IMR-90 (cell line): ENCODE measurements around the gene GRIK1. TPM values are rescaled to one million over a fixed set of nuclear protein-coding genes. Genes with fewer than 3 reads are reported as not detected.

Source experiments
- ATAC-seq: fragments of 200-7000 bp; cut with Tn5 transposase; 2 replicates; pipeline ENCODE4 v1.9.1; 2020; ENCODE audit warnings: low read depth, mild to moderate bottlenecking, moderate library complexity
- BruUV-seq: library from RNA; stranded (reverse); fragments of 400-500 nt; replicated peaks from 2 replicates; lab custom pipeline; 2021; lab: Mats Ljungman, UMichigan
- CTCF ChIA-PET: fragments of 300-600 bp; formaldehyde crosslinking; extraction: SDS; loops from one replicate; lab custom pipeline; 2021; ENCODE audit warnings: antibody characterized with exemption; lab: Yijun Ruan, JAX
- POLR2A ChIA-PET: fragments of 300-600 bp; sonication (Branson Sonifier 250); formaldehyde crosslinking; loops from one replicate; lab custom pipeline; 2022; ENCODE audit warnings: antibody characterized with exemption; ENCODE audit not compliant: unreplicated experiment; lab: Charles Lee
- DNase-seq: peaks from one replicate; pipeline ENCODE4 v3.0.0; 2013
- H2AFZ ChIP-seq: replicated peaks from 2 replicates; pipeline ENCODE3; 2013; ENCODE audit warnings: low read length, mild to moderate bottlenecking; ENCODE audit not compliant: poor library complexity
- H2AK5ac ChIP-seq: 2 replicates; pipeline ENCODE4 v1.6.1; 2013; ENCODE audit warnings: low read depth, low read length, inconsistent platforms
- H2AK9ac ChIP-seq: replicated peaks from 2 replicates; pipeline ENCODE3; 2013; ENCODE audit warnings: mild to moderate bottlenecking, low read depth, low read length, moderate library complexity; ENCODE audit not compliant: poor library complexity
- H2BK120ac ChIP-seq: 2 replicates; pipeline ENCODE4 v1.6.1; 2013; ENCODE audit warnings: low read depth, low read length, inconsistent platforms
- H2BK15ac ChIP-seq: 3 replicates; pipeline ENCODE4 v1.6.1; 2013; ENCODE audit warnings: low read depth, low read length, inconsistent platforms
- H2BK20ac ChIP-seq: 2 replicates; pipeline ENCODE4 v1.6.1; 2013; ENCODE audit warnings: low read depth, mild to moderate bottlenecking, inconsistent platforms, low read length, moderate library complexity
- H2BK5ac ChIP-seq: 2 replicates; pipeline ENCODE4 v1.6.1; 2013; ENCODE audit warnings: mild to moderate bottlenecking, low read depth, low read length, inconsistent platforms; ENCODE audit not compliant: poor library complexity, severe bottlenecking
- H3K14ac ChIP-seq: replicated peaks from 2 replicates; pipeline ENCODE4 v1.6.1; 2013; ENCODE audit warnings: low read depth, low read length, inconsistent platforms
- H3K18ac ChIP-seq: 2 replicates; pipeline ENCODE4 v1.6.1; 2013; ENCODE audit warnings: low read depth, low read length, control low read depth
- H3K23ac ChIP-seq: 2 replicates; pipeline ENCODE4 v1.6.1; 2013; ENCODE audit warnings: low read depth, low read length, inconsistent platforms
- H3K27ac ChIP-seq: 2 replicates; pipeline ENCODE4 v1.5.1; 2013; ENCODE audit warnings: mild to moderate bottlenecking, control low read depth, low read length; ENCODE audit not compliant: insufficient read depth
- H3K27me3 ChIP-seq: 2 replicates; pipeline ENCODE4 v1.6.1; 2013; ENCODE audit warnings: low read length; ENCODE audit not compliant: control insufficient read depth, insufficient read depth
- H3K36me3 ChIP-seq: 2 replicates; pipeline ENCODE4 v1.6.1; 2013; ENCODE audit warnings: low read length, mixed read lengths; ENCODE audit not compliant: control insufficient read depth, insufficient read depth
- H3K4ac ChIP-seq: 2 replicates; pipeline ENCODE4 v1.6.1; 2013; ENCODE audit warnings: low read depth, low read length, inconsistent platforms
- H3K4me1 ChIP-seq: 2 replicates; pipeline ENCODE4 v1.6.1; 2013; ENCODE audit warnings: low read length, mixed read lengths; ENCODE audit not compliant: control insufficient read depth, insufficient read depth
- H3K4me2 ChIP-seq: 2 replicates; pipeline ENCODE4 v1.6.1; 2013; ENCODE audit warnings: low read depth, mild to moderate bottlenecking, control low read depth, low read length, moderate library complexity
- H3K4me3 ChIP-seq: 2 replicates; pipeline ENCODE4 v1.5.1; 2013; ENCODE audit warnings: low read depth, mild to moderate bottlenecking, control low read depth, low read length, moderate library complexity; ENCODE audit not compliant: insufficient read depth
- H3K56ac ChIP-seq: 2 replicates; pipeline ENCODE4 v1.6.1; 2013; ENCODE audit warnings: low read length, inconsistent platforms; ENCODE audit not compliant: insufficient read depth; ENCODE audit errors: extremely low read depth
- H3K79me1 ChIP-seq, 2 experiments: 2 replicates each; pipeline ENCODE4 v1.6.1; 2013; ENCODE audit warnings: low read length in 2 of 2, inconsistent platforms in 1 of 2, low read depth in 1 of 2
- H3K9ac ChIP-seq: 2 replicates; pipeline ENCODE4 v1.6.1; 2013; ENCODE audit warnings: low read depth, low read length, control low read depth
- H3K9me1 ChIP-seq: 2 replicates; pipeline ENCODE4 v1.6.1; 2013; ENCODE audit warnings: low read length, inconsistent platforms; ENCODE audit not compliant: insufficient read depth
- H3K9me3 ChIP-seq: 2 replicates; pipeline ENCODE4 v1.6.1; 2013; ENCODE audit warnings: low read length; ENCODE audit not compliant: control insufficient read depth, insufficient read depth
- H4K20me1 ChIP-seq: 2 replicates; pipeline ENCODE4 v1.6.1; 2013; ENCODE audit warnings: low read length, inconsistent platforms; ENCODE audit not compliant: insufficient read depth
- H4K5ac ChIP-seq: 2 replicates; pipeline ENCODE4 v1.6.1; 2013; ENCODE audit warnings: mild to moderate bottlenecking, low read depth, low read length, control low read depth
- H4K8ac ChIP-seq, 2 experiments: 2 replicates each; pipeline ENCODE4 v1.6.1; 2013; ENCODE audit warnings: low read depth in 2 of 2, low read length in 2 of 2, control low read depth in 1 of 2, inconsistent platforms in 1 of 2
- H4K91ac ChIP-seq: 2 replicates; pipeline ENCODE4 v1.6.1; 2013; ENCODE audit warnings: low read depth, low read length, inconsistent platforms; ENCODE audit not compliant: insufficient read depth
- BHLHE40 ChIP-seq: fragments of 150-350 bp; IDR thresholded peaks from 2 replicates; pipeline ENCODE4 v1.6.1; 2016; ENCODE audit warnings: mild to moderate bottlenecking, low read depth, low read length
- CEBPB ChIP-seq: IDR thresholded peaks from 2 replicates; pipeline ENCODE4 v1.6.1; 2012; ENCODE audit warnings: low read depth, low read length, improper control_type of control experiment
- CHD1 ChIP-seq: IDR thresholded peaks from 2 replicates; pipeline ENCODE4 v1.6.1; 2012; ENCODE audit warnings: low read depth, low read length, improper control_type of control experiment
- CTCF ChIP-seq: conservative IDR thresholded peaks from 2 replicates; pipeline ENCODE4 v1.5.1; 2012; ENCODE audit warnings: mild to moderate bottlenecking, low read depth, low read length, improper control_type of control experiment
- ELK1 ChIP-seq: fragments of 150-350 bp; IDR thresholded peaks from 2 replicates; pipeline ENCODE4 v1.6.1; 2016; ENCODE audit warnings: low read depth, mild to moderate bottlenecking, low read length, moderate library complexity, borderline replicate concordance
- FOS ChIP-seq: fragments of 150-350 bp; IDR thresholded peaks from 2 replicates; pipeline ENCODE4 v1.6.1; 2016; ENCODE audit warnings: low read depth, low read length
- MAFK ChIP-seq: IDR thresholded peaks from 2 replicates; pipeline ENCODE4 v1.6.1; 2012; ENCODE audit warnings: low read depth, low read length, improper control_type of control experiment
- MAZ ChIP-seq: IDR thresholded peaks from 2 replicates; pipeline ENCODE4 v1.6.1; 2012; ENCODE audit warnings: low read depth, mild to moderate bottlenecking, low read length, improper control_type of control experiment, moderate library complexity, borderline replicate concordance
- MXI1 ChIP-seq: IDR thresholded peaks from 2 replicates; pipeline ENCODE4 v1.6.1; 2012; ENCODE audit warnings: low read depth, mild to moderate bottlenecking, low read length, moderate library complexity, borderline replicate concordance
- NFE2L2 ChIP-seq: fragments of 150-350 bp; IDR thresholded peaks from 2 replicates; pipeline ENCODE4 v1.6.1; 2016; ENCODE audit warnings: low read depth, mild to moderate bottlenecking, low read length
- POLR2A ChIP-seq: IDR thresholded peaks from 2 replicates; pipeline ENCODE4 v1.6.1; 2012; ENCODE audit warnings: mild to moderate bottlenecking, low read depth, low read length
- RAD21 ChIP-seq: IDR thresholded peaks from 2 replicates; pipeline ENCODE4 v1.6.1; 2012; ENCODE audit warnings: low read length, improper control_type of control experiment
- RCOR1 ChIP-seq: IDR thresholded peaks from 2 replicates; pipeline ENCODE4 v1.6.1; 2012; ENCODE audit warnings: mild to moderate bottlenecking, low read length, improper control_type of control experiment; ENCODE audit not compliant: insufficient replicate concordance
- RFX5 ChIP-seq: IDR thresholded peaks from 2 replicates; pipeline ENCODE4 v1.8.0; 2012; ENCODE audit warnings: low read depth, mild to moderate bottlenecking, low read length, moderate library complexity
- SMC3 ChIP-seq: fragments of 150-350 bp; IDR thresholded peaks from 2 replicates; pipeline ENCODE4 v1.6.1; 2016; ENCODE audit warnings: low read depth, mild to moderate bottlenecking, antibody characterized with exemption, low read length, moderate library complexity
- USF2 ChIP-seq: fragments of 150-350 bp; IDR thresholded peaks from 2 replicates; pipeline ENCODE4 v1.6.1; 2017; ENCODE audit warnings: mild to moderate bottlenecking, antibody characterized with exemption, low read length, low read depth
- WGBS, 2 experiments: methylation state at CpG; one replicate each; pipeline versions ENCODE4 v1.1.5 to v1.1.7; 2013; ENCODE audit warnings: missing lambda C conversion rate in 2 of 2; ENCODE audit not compliant: insufficient read length in 1 of 2; ENCODE audit errors: extremely low coverage in 2 of 2; 5-methylcytosine and 5-hydroxymethylcytosine counted together
- dilution Hi-C: fragments of 300-500 bp; cut with HindIII; formaldehyde crosslinking; loops from one replicate; pipeline ENCODE4 v1.14.3; 2018; ENCODE audit warnings: low sequenced_read_pairs; ENCODE audit not compliant: unreplicated experiment
- in situ Hi-C: fragments of 300-500 bp; cut with MboI; formaldehyde crosslinking; loops from 3 replicates; pipeline ENCODE4 v1.14.3; 2019; ENCODE audit warnings: low sequenced_read_pairs, inconsistent platforms, mixed read lengths
- intact Hi-C: fragments of 100-400 bp; cut with micrococcal nuclease; formaldehyde crosslinking; loops from 2 replicates; pipeline ENCODE4 v1.10.0; 2022
- polyA plus RNA-seq, 3 experiments: library from polyadenylated mRNA; depleted of rRNA; stranded (reverse); fragments of >200 nt; gene quantifications; 2 replicates each; pipeline ENCODE4 v1.2.3, GENCODE V29; 2012; ENCODE audit warnings: low replicate concordance in 1 of 3
- total RNA-seq: library from RNA; depleted of rRNA; stranded (reverse); fragments of >200 nt; gene quantifications from 2 replicates; pipeline ENCODE4 v1.2.3, GENCODE V29; 2012

Gene GRIK1
- total and polyA plus RNA-seq, 2 of the 4 experiments (the other 2 are of a cell fraction) = not detected

GRCh38 chr21:29961291-29962027 lies 21.7 kb upstream of the GRIK1 start:
- dilution Hi-C loops = no loop called here
- H4K91ac ChIP-seq = no peak overlapping the region
- intact Hi-C loops = no loop called here
- no peak overlapping the region for H3K4ac ChIP-seq
- H3K27me3 ChIP-seq = no peaks in the 10 kb centered on the region
- H3K4me1 ChIP-seq = no peaks in the 10 kb centered on the region
- H3K23ac ChIP-seq = no peak overlapping the region
- H3K14ac ChIP-seq = no peak overlapping the region
- no peaks in the 10 kb centered on the region for H4K20me1 ChIP-seq
- WGBS, 2 experiments = 60% methylated on average over 1 of the region's 11 CpGs; no CpG with 5 or more reads in 1 of the 2 experiments
- H2BK5ac ChIP-seq = no peak overlapping the region
- H2BK120ac ChIP-seq = no peak overlapping the region
- no peak overlapping the region for H2AK5ac ChIP-seq
- POLR2A ChIA-PET = no interaction called here
- no TSS peak for BruUV-seq
- no peaks in the 10 kb centered on the region for H3K9me1 ChIP-seq
- no peak overlapping the region for H2BK20ac ChIP-seq
- H3K79me1 ChIP-seq = no peaks in the 10 kb centered on the region
- no peak overlapping the region for H2AK9ac ChIP-seq
- DNase-seq (no peak), ATAC-seq (no peak)
- no peak for TF ChIP-seq RAD21
- TF ChIP-seq RCOR1 = no peak
- no peak for TF ChIP-seq MAZ
- TF ChIP-seq CEBPB = no peak
- TF ChIP-seq MXI1 = no peak
- TF ChIP-seq NFE2L2 = no peak
- no peak for TF ChIP-seq RFX5
- TF ChIP-seq BHLHE40 = no peak
- no peak for TF ChIP-seq MAFK
- no peak for TF ChIP-seq SMC3
- TF ChIP-seq USF2 = no peak
- TF ChIP-seq FOS = no peak
- no peak for TF ChIP-seq CTCF
- TF ChIP-seq POLR2A = no peak
- TF ChIP-seq CHD1 = no peak
- TF ChIP-seq ELK1 = no peak
- no peak overlapping the region for H3K27ac ChIP-seq
- no peak overlapping the region for H4K5ac ChIP-seq
- no peak overlapping the region for H3K18ac ChIP-seq
- H2AFZ ChIP-seq = no peak overlapping the region
- 0 out of 2 replicates have a peak, but pooled peaks cover 2% of the 10 kb centered on the region for H3K9me3 ChIP-seq
- H3K56ac ChIP-seq = no peak overlapping the region
- no peak overlapping the region for H2BK15ac ChIP-seq
- no peak overlapping the region for H3K9ac ChIP-seq
- H3K4me3 ChIP-seq = no peak overlapping the region
- H3K4me2 ChIP-seq = no peak overlapping the region
- CTCF ChIA-PET = no interaction called here
- in situ Hi-C loops = no loop called here
- H4K8ac ChIP-seq = no peak overlapping the region
- no peaks in the 10 kb centered on the region for H3K36me3 ChIP-seq
